A375 (cell line): ENCODE results near the gene BAIAP3. TPM values are rescaled to one million over a fixed set of nuclear protein-coding genes. Genes with fewer than 3 reads are reported as not detected.

Experiments used
- total RNA-seq: library from RNA; depleted of rRNA; stranded (reverse); fragments of >200 nt; shearing (Covaris generic); gene quantifications from 2 replicates; pipeline ENCODE4 v1.2.3, GENCODE V29; 2014; rRNA removed

Gene BAIAP3, protein sequence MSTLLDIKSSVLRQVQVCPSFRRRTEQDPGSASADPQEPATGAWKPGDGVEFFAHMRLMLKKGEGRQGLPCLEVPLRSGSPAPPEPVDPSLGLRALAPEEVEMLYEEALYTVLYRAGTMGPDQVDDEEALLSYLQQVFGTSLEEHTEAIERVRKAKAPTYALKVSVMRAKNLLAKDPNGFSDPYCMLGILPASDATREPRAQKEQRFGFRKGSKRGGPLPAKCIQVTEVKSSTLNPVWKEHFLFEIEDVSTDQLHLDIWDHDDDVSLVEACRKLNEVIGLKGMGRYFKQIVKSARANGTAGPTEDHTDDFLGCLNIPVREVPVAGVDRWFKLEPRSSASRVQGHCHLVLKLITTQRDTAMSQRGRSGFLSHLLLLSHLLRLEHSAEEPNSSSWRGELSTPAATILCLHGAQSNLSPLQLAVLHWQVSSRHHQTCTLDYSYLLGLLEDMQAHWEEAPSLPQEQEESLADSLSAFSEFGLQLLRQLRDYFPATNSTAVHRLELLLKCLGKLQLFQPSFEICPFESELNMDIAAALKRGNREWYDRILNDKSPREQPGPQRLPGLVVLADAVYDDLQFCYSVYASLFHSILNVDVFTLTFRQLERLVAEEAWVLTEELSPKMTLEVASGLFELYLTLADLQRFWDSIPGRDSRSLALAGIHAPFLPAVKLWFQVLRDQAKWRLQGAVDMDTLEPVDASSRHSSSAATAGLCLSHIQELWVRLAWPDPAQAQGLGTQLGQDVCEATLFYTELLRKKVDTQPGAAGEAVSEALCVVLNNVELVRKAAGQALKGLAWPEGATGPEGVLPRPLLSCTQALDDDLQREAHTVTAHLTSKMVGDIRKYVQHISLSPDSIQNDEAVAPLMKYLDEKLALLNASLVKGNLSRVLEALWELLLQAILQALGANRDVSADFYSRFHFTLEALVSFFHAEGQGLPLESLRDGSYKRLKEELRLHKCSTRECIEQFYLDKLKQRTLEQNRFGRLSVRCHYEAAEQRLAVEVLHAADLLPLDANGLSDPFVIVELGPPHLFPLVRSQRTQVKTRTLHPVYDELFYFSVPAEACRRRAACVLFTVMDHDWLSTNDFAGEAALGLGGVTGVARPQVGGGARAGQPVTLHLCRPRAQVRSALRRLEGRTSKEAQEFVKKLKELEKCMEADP
- 2.0 and 2.3 TPM in 2 replicates for total RNA-seq

DNA sequence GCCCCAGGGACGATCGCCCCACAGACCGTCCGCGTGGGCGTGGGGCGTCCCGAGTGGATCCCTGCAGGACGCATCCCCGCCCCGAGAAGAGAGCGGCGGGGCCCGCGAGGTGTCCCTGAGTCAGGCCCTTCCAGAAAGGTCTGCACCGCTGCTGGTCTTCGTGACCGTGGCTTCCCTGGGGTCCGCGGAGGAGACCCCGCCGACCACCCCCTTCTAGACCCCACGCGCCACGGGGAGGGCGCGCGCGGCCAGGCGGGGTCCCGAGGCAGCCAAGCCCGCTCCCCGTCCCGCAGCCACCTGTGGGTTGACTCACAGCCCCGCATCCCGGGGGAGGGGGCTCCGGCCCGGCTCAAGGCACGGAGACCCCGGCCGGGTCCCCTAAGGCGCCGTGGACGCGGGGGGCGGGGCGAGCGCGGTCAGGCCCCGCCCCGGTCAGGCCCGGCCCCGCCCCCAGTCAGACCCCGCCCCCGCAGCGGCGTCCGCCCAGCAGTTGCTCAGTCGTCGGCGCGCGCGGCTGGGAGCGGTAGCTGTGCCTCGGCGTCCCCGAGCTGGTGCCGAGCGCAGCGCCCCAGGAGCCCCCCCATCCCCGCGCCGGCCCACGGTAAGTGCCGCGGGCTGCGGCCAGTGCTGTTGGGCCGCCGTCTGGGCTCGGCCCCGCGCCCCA is at the start of gene BAIAP3:
Gene BAIAP3 (plus strand): TSS at position 497 of the 664 bp plus-strand sequence. CDS start 4,905 bp downstream, outside the sequence.

DNA sequence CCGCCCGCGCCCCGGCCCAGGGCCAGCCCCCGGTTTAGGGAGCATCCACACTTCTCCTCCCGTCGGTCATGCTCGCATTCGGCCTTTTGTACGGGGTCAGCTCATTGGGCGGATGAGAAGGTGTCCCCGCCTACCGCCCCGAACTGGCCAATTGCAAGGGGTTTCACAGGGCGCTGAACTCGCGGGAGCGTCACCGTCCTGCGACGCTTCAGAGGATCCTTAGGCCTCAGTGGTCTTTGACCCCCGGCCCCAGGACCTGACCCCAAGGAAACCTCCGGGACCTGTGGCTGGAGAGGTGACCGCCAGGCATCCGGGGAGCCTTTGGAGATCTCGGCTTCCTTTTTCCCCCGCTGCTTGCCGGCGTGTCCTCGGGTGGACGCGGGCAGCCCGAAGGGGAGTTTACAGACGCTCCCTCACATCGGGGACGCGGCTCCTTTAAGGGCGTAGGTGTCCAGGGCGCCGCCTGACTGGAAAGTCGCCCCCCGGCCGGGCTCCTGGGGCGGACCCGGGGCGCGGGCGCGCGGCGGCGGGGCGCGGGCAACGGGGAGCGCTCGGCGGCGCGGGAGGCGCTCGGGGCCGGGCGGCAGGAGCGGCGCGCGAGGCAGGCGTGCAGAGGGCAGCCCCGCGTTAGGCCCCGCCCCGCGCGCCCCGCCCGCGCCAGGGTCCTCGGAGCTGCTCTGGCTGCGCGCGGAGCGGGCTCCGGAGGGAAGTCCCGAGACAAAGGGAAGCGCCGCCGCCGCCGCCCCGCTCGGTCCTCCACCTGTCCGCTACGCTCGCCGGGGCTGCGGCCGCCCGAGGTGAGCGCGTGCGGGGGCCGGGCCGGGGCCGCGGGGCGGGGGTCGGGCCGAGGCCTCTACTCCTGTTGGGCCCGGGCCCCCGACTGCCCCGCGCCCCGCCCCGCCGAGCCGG is 24.2 kb upstream of the BAIAP3 start, which contains the start of gene UBE2I:
Gene UBE2I (plus strand): TSS at position 660 of the 909 bp plus-strand sequence. CDS start 4,395 bp downstream, outside the sequence.

DNA sequence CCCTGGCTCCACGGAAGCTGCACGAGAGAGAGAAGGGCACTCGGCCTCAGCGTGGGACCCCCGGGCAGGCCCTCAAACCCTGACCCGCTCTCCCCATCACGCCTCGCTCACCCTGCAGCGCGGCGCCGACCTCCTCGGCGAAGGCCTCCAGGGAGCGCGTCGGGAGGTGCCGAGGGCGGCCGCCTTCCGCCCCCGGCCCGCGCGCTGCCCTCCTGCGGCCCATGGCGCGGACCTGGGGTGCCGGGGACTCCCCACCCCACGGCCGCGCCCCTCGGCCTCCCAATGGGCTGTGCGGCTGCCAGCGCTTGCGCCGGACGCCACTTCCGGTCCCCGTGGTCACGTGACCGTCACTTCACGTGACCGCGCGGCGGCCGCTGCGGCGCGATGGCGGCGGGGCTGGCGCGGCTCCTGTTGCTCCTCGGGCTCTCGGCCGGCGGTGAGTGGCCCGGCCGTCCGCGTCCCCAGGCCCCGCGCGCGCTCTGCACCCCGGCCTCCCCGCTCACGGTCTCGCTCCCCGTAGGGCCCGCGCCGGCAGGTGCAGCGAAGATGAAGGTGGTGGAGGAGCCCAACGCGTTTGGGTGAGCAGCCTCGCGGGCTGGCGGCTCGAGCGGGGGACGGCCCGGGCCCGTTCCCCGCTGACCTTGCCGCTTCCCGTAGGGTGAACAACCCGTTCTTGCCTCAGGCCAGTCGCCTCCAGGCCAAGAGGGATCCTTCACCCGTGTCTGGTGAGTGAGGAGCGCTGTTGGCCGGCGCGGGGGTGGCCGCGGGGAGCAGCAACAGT is 18.3 kb downstream of the BAIAP3 start, which contains the start of the genes GNPTG and TSR3:
Gene GNPTG (plus strand): TSS at position 350 of the 781 bp plus-strand sequence. CDS start 35 bp downstream, at position 385.
Gene TSR3 (minus strand): TSS at position 297 of the 781 bp plus-strand sequence. CDS start 74 bp downstream, at position 223.

Other genes with a start within 250 kb of the BAIAP3 start
- gene C1QTNF8, start 237.4 kb upstream of the BAIAP3 start, total RNA-seq, result not detected in 2 replicates
- not detected in 2 replicates for gene CACNA1H, start 180.5 kb upstream of the BAIAP3 start, total RNA-seq
- not detected in 2 replicates for gene TPSG1, start 108.4 kb upstream of the BAIAP3 start, total RNA-seq
- not detected in 2 replicates for gene TPSB2, start 103.5 kb upstream of the BAIAP3 start, total RNA-seq
- gene TPSAB1, start 92.9 kb upstream of the BAIAP3 start, total RNA-seq, result not detected in 2 replicates
- not detected in 2 replicates for gene TPSD1, start 77.6 kb upstream of the BAIAP3 start, total RNA-seq
- 87.7 and 92.0 TPM in 2 replicates for gene UBE2I, start 24.0 kb upstream of the BAIAP3 start, total RNA-seq
- 118 and 121 TPM in 2 replicates for gene TSR3, start 18.2 kb downstream of the BAIAP3 start, total RNA-seq
- gene GNPTG, start 18.3 kb downstream of the BAIAP3 start, total RNA-seq, result 44.4 and 45.1 TPM in 2 replicates
- 12.9 and 19.0 TPM in 2 replicates for gene UNKL, start 81.1 kb downstream of the BAIAP3 start, total RNA-seq
- 59.5 and 73.9 TPM in 2 replicates for gene UQCC4, start 87.1 kb downstream of the BAIAP3 start, total RNA-seq
- not detected in 2 replicates for gene PERCC1, start 97.4 kb downstream of the BAIAP3 start, total RNA-seq
- 2.1 TPM in 1 of 2 replicates, not detected in the other for gene CCDC154, start 110.9 kb downstream of the BAIAP3 start, total RNA-seq
- 103 and 114 TPM in 2 replicates for gene CLCN7, start 141.4 kb downstream of the BAIAP3 start, total RNA-seq
- gene PTX4, start 155.3 kb downstream of the BAIAP3 start, total RNA-seq, result not detected in 2 replicates
- 24.5 and 42.0 TPM in 2 replicates for gene TELO2, start 159.7 kb downstream of the BAIAP3 start, total RNA-seq
- not detected in 2 replicates for gene TMEM204, start 200.0 kb downstream of the BAIAP3 start, total RNA-seq